ENCODE data around the gene NDUFAF2. TPM values are rescaled to one million over a fixed set of nuclear protein-coding genes. Genes with fewer than 3 reads are reported as not detected.

Gene NDUFAF2
- total RNA-seq, 2 donors from 2014 or later, result 26.0 to 32.9 TPM

GRCh38 chr5:60997721-60998120 is 52.7 kb downstream of the NDUFAF2 start:
- peaks cover 32 to 45% of the 10 kb centered on the region in 2 donors for H3K4me1 ChIP-seq (ENCODE audit: control insufficient read depth in 1 of 2, low read depth in 2 of 2)
- H3K27me3 ChIP-seq (replicated peaks; ENCODE audit: insufficient read depth), result no peaks in the 10 kb centered on the region
- DNase-seq (ENCODE audit: low spot score), result no peak
- H3K4me3 ChIP-seq, result no peak overlapping the region
- no peak for TF ChIP-seq CTCF (IDR thresholded peaks at IDR 0.05)
- no peaks in the 10 kb centered on the region for H3K36me3 ChIP-seq
- H3K27ac ChIP-seq, result no peak overlapping the region
- no peak for ATAC-seq (ENCODE audit: insufficient number of reproducible peaks, low FRiP score, low read depth)
- no peaks in the 10 kb centered on the region for H3K9me3 ChIP-seq

- Histone ChIP-seq H3K4me1 (ENCODE audit: control insufficient read depth in 1 of 2, low read depth in 2 of 2) (peaks cover 21 to 43% of the 10 kb centered on the region in 2 donors), H3K27ac (no peak overlapping the region), H3K27me3 (replicated peaks; ENCODE audit: insufficient read depth) (no peaks in the 10 kb centered on the region), H3K4me3 (no peak overlapping the region), H3K36me3 (no peaks in the 10 kb centered on the region), H3K9me3 (no peaks in the 10 kb centered on the region)
- no peak for TF ChIP-seq CTCF (IDR thresholded peaks at IDR 0.05)
- DNase-seq (ENCODE audit: low spot score) (no peak), ATAC-seq (ENCODE audit: insufficient number of reproducible peaks, low FRiP score, low read depth) (no peak)
Measured at GRCh38 chr5:61000887-61001286, 55.9 kb downstream of the NDUFAF2 start.

- no peak for ATAC-seq (ENCODE audit: insufficient number of reproducible peaks, low FRiP score, low read depth)
- H3K9me3 ChIP-seq, result no peaks in the 10 kb centered on the region
Measured at GRCh38 chr5:61001647-61002046, 56.6 kb downstream of the NDUFAF2 start.

GRCh38 chr5:61002611-61003355 is 57.8 kb downstream of the NDUFAF2 start:
- Histone ChIP-seq H3K4me1 (ENCODE audit: control insufficient read depth in 1 of 2, low read depth in 2 of 2) (peaks cover 18 to 41% of the 10 kb centered on the region in 2 donors), H3K9me3 (no peaks in the 10 kb centered on the region), H3K36me3 (no peaks in the 10 kb centered on the region), H3K27me3 (replicated peaks; ENCODE audit: insufficient read depth) (no peaks in the 10 kb centered on the region), H3K27ac (no peak overlapping the region), H3K4me3 (no peak overlapping the region)
- DNase-seq (ENCODE audit: low spot score) (no peak), ATAC-seq (ENCODE audit: insufficient number of reproducible peaks, low FRiP score, low read depth) (no peak)
- no peak for TF ChIP-seq CTCF (IDR thresholded peaks at IDR 0.05)

More at GRCh38 chr5:61001647-61002046, 56.6 kb downstream of the NDUFAF2 start:
- no peak for TF ChIP-seq CTCF (IDR thresholded peaks at IDR 0.05)
- Histone ChIP-seq H3K27me3 (replicated peaks; ENCODE audit: insufficient read depth) (no peaks in the 10 kb centered on the region), H3K36me3 (no peaks in the 10 kb centered on the region), H3K4me3 (no peak overlapping the region), H3K27ac (no peak overlapping the region), H3K4me1 (ENCODE audit: control insufficient read depth in 1 of 2, low read depth in 2 of 2) (peaks cover 21 to 43% of the 10 kb centered on the region in 2 donors)
- no peak for DNase-seq (ENCODE audit: low spot score)

- H3K4me3 ChIP-seq, result no peak overlapping the region
- no peaks in the 10 kb centered on the region for H3K9me3 ChIP-seq
- ATAC-seq (ENCODE audit: insufficient number of reproducible peaks, low FRiP score, low read depth) (no peak), DNase-seq (ENCODE audit: low spot score) (no peak)
- TF ChIP-seq CTCF (IDR thresholded peaks at IDR 0.05), result no peak
- H3K27me3 ChIP-seq (replicated peaks; ENCODE audit: insufficient read depth), result no peaks in the 10 kb centered on the region
- peak overlapping the region; percentile 11 to 18 for H3K27ac ChIP-seq
- peaks cover 13 to 35% of the 10 kb centered on the region in 2 donors for H3K4me1 ChIP-seq (ENCODE audit: control insufficient read depth in 1 of 2, low read depth in 2 of 2)
- no peaks in the 10 kb centered on the region for H3K36me3 ChIP-seq
Measured at GRCh38 chr5:61004448-61004847, 59.4 kb downstream of the NDUFAF2 start.
